HCT116 (cell line): Measurements from ENCODE around the gene HECTD2. TPM values are rescaled to one million over a fixed set of nuclear protein-coding genes. Genes with fewer than 3 reads are reported as not detected.

ENCODE experiments used
- ATAC-seq: fragments of 200-7000 bp; cut with Tn5 transposase; 2 replicates; pipeline ENCODE4 v1.9.1; 2020; ENCODE audit warnings: mild to moderate bottlenecking, moderate library complexity
- BruUV-seq: library from RNA; stranded (reverse); fragments of 400-500 nt; replicated peaks from 2 replicates; lab custom pipeline; 2021; lab: Mats Ljungman, UMichigan
- CTCF ChIA-PET: fragments of 300-600 bp; sonication (Branson Sonifier 250); formaldehyde crosslinking; loops from one replicate; lab custom pipeline; 2021; ENCODE audit warnings: antibody characterized with exemption; lab: Charles Lee
- POLR2A ChIA-PET: fragments of 300-600, 350-600 bp; sonication (Branson Sonifier 250); formaldehyde crosslinking; loops from one replicate; lab custom pipeline; 2021; ENCODE audit warnings: antibody characterized with exemption; lab: Charles Lee
- RAD21 ChIA-PET, 2 experiments: fragments of 300-600 bp; sonication (Branson Sonifier 250); formaldehyde crosslinking; loops; one replicate each; lab custom pipeline; 2023; ENCODE audit warnings: low total read pairs in 2 of 2; ENCODE audit not compliant: uncharacterized antibody in 2 of 2, unreplicated experiment in 2 of 2, low non-redundant PET in 1 of 2; lab: Charles Lee
- DNase-seq: peaks from one replicate; pipeline ENCODE4 v3.0.0-alpha.2; 2010; ENCODE audit warnings: low read depth, low spot score
- H2AFZ ChIP-seq: fragments of 200-600 bp; shearing (Covaris generic), sonication (generic); 2 replicates; pipeline ENCODE4 v1.6.1; 2017; ENCODE audit warnings: low read depth, mixed run types, mixed read lengths, antibody characterized with exemption, low read length; ENCODE audit not compliant: poor library complexity, severe bottlenecking
- H3K27ac ChIP-seq: 2 replicates; pipeline ENCODE4 v1.5.1; 2012; ENCODE audit warnings: low read depth, low read length
- H3K27me3 ChIP-seq: fragments of 200-600 bp; sonication (generic); 2 replicates; pipeline ENCODE4 v1.6.1; 2016; ENCODE audit warnings: mixed run types, low read length, mixed read lengths; ENCODE audit not compliant: insufficient read depth
- H3K36me3 ChIP-seq, 2 experiments: fragments of 200-500 bp in 1 of 2; fragments of 200-600 bp in 1 of 2; sonication (Bioruptor generic) in 1 of 2; sonication (generic) in 1 of 2; 2 replicates each; pipeline versions ENCODE4 v1.5.1 to v1.6.1; 2014 to 2016; ENCODE audit warnings: low read length in 2 of 2, inconsistent platforms in 1 of 2, mixed read lengths in 1 of 2, mixed run types in 1 of 2; ENCODE audit not compliant: insufficient read depth in 2 of 2, control insufficient read depth in 1 of 2
- H3K4me1 ChIP-seq, 2 experiments: fragments of 200-600 bp in 1 of 2; sonication (generic) in 1 of 2; 2 replicates each; pipeline versions ENCODE4 v1.5.1 to v1.6.1; 2012 to 2017; ENCODE audit warnings: low read length in 2 of 2, inconsistent platforms in 1 of 2, mild to moderate bottlenecking in 1 of 2, mixed read lengths in 1 of 2, mixed run types in 1 of 2, moderate library complexity in 1 of 2; ENCODE audit not compliant: insufficient read depth in 2 of 2, control insufficient read depth in 1 of 2
- H3K4me2 ChIP-seq: fragments of 200-600 bp; sonication (generic); 2 replicates; pipeline ENCODE4 v1.6.1; 2017; ENCODE audit warnings: mixed run types, low read length, mixed read lengths
- H3K4me3 ChIP-seq, 2 experiments: fragments of 200-600 bp in 1 of 2; sonication (generic) in 1 of 2; replicated peaks in 1 of 2; 2 replicates each; pipeline ENCODE4 v1.5.1; 2011 to 2016; ENCODE audit warnings: low read length in 2 of 2, control low read depth in 1 of 2, low read depth in 1 of 2, mild to moderate bottlenecking in 1 of 2, mixed read lengths in 1 of 2, mixed run types in 1 of 2
- H3K79me2 ChIP-seq: fragments of 200-600 bp; sonication (generic); 2 replicates; pipeline ENCODE4 v1.6.1; 2017; ENCODE audit warnings: mild to moderate bottlenecking, mixed run types, low read length, moderate library complexity, mixed read lengths; ENCODE audit not compliant: insufficient read depth
- H3K9ac ChIP-seq: fragments of 200-600 bp; sonication (generic); 2 replicates; pipeline ENCODE4 v1.6.1; 2016; ENCODE audit warnings: low read length, mixed read lengths
- H3K9me2 ChIP-seq: fragments of 200-600 bp; sonication (generic), shearing (Covaris generic); 2 replicates; pipeline ENCODE4 v1.6.1; 2017; ENCODE audit warnings: mixed run types, mild to moderate bottlenecking, moderate library complexity; ENCODE audit not compliant: insufficient read depth
- H3K9me3 ChIP-seq, 2 experiments: fragments of 200-500 bp in 1 of 2; fragments of 200-600 bp in 1 of 2; sonication (Bioruptor generic) in 1 of 2; sonication (generic) in 1 of 2; 2 replicates each; pipeline ENCODE4 v1.6.1; 2014 to 2017; ENCODE audit warnings: low read length in 2 of 2, mixed read lengths in 2 of 2, inconsistent platforms in 1 of 2, low read depth in 1 of 2, mild to moderate bottlenecking in 1 of 2, mixed run types in 1 of 2, moderate library complexity in 1 of 2; ENCODE audit not compliant: control insufficient read depth in 1 of 2, insufficient read depth in 1 of 2
- H4K20me1 ChIP-seq: fragments of 200-600 bp; sonication (generic), shearing (Covaris generic); 2 replicates; pipeline ENCODE4 v1.6.1; 2017; ENCODE audit warnings: mixed run types, mild to moderate bottlenecking, moderate library complexity; ENCODE audit not compliant: insufficient read depth
- CBX3 ChIP-seq: IDR thresholded peaks from 2 replicates; pipeline ENCODE4 v1.6.1; 2012; ENCODE audit warnings: low read depth
- CEBPB ChIP-seq: IDR thresholded peaks from 2 replicates; pipeline ENCODE4 v1.6.1; 2012; ENCODE audit warnings: low read depth
- EGR1 ChIP-seq: IDR thresholded peaks from 2 replicates; pipeline ENCODE4 v1.6.1; 2012; ENCODE audit warnings: low read depth
- ELF1 ChIP-seq: IDR thresholded peaks from 2 replicates; pipeline ENCODE4 v1.6.1; 2012; ENCODE audit warnings: low read depth, borderline replicate concordance
- EZH2 ChIP-seq: fragments of 200-600 bp; sonication (generic); IDR thresholded peaks from 2 replicates; pipeline ENCODE4 v1.6.1; 2017; ENCODE audit warnings: antibody characterized with exemption, mixed run types
- FOSL1 ChIP-seq: IDR thresholded peaks from 2 replicates; pipeline ENCODE4 v1.6.1; 2012; ENCODE audit warnings: low read depth
- JUND ChIP-seq: IDR thresholded peaks from 2 replicates; pipeline ENCODE4 v1.6.1; 2012
- POLR2A ChIP-seq: IDR thresholded peaks from 2 replicates; pipeline ENCODE4 v1.7.0; 2011; ENCODE audit warnings: borderline replicate concordance; ENCODE audit not compliant: insufficient read depth, insufficient read length; ENCODE audit errors: extremely low read depth
- RAD21 ChIP-seq: IDR thresholded peaks from 2 replicates; pipeline ENCODE4 v1.6.1; 2012; ENCODE audit warnings: low read depth, mild to moderate bottlenecking
- SIN3A ChIP-seq: IDR thresholded peaks from 2 replicates; pipeline ENCODE4 v1.6.1; 2012; ENCODE audit warnings: low read depth
- SP1 ChIP-seq: IDR thresholded peaks from 2 replicates; pipeline ENCODE4 v1.6.1; 2012; ENCODE audit warnings: low read depth
- SRF ChIP-seq: IDR thresholded peaks from 2 replicates; pipeline ENCODE4 v1.6.1; 2012; ENCODE audit warnings: low read depth
- TCF7L2 ChIP-seq: IDR thresholded peaks from 2 replicates; pipeline ENCODE4 v1.7.0; 2011; ENCODE audit warnings: borderline replicate concordance, inconsistent platforms; ENCODE audit not compliant: insufficient read depth, insufficient read length; ENCODE audit errors: extremely low read depth
- YY1 ChIP-seq: IDR thresholded peaks from 2 replicates; pipeline ENCODE4 v1.6.1; 2011; ENCODE audit warnings: low read length, low read depth, moderate library complexity, mild to moderate bottlenecking; ENCODE audit not compliant: insufficient replicate concordance; ENCODE audit errors: extremely low read depth
- ZFX ChIP-seq: fragments of 450-650 bp; IDR thresholded peaks from 2 replicates; pipeline ENCODE4 v1.6.1; 2017
- ZNF274 ChIP-seq: fragments of 200-500 bp; sonication (Bioruptor generic); IDR thresholded peaks from 2 replicates; pipeline ENCODE4 v1.6.1; 2014; ENCODE audit warnings: mild to moderate bottlenecking, low read depth, low read length, inconsistent platforms
- intact Hi-C: fragments of 100-400 bp; cut with micrococcal nuclease; formaldehyde crosslinking; loops from 2 replicates; pipeline ENCODE4 v1.10.0; 2022
- total RNA-seq: library from RNA; stranded (reverse); gene quantifications from one replicate; pipeline ENCODE4 v1.2.1, GENCODE V29; 2021; ENCODE audit not compliant: unreplicated experiment
- TF ChIP-seq, protein P1 (sequence below): IDR thresholded peaks from 2 replicates; pipeline ENCODE4 v1.6.1; 2012; ENCODE audit warnings: low read depth
- TF ChIP-seq, protein P2 (sequence below): IDR thresholded peaks from 2 replicates; pipeline ENCODE4 v1.6.1; 2012
- TF ChIP-seq, protein P3 (sequence below): IDR thresholded peaks from 2 replicates; pipeline ENCODE4 v1.6.1; 2012
- TF ChIP-seq, protein P4 (sequence below): IDR thresholded peaks from 2 replicates; pipeline ENCODE4 v1.6.1; 2011; ENCODE audit warnings: mild to moderate bottlenecking, low read length, moderate library complexity; ENCODE audit not compliant: insufficient replicate concordance; ENCODE audit errors: extremely low read depth

The HECTD2 gene
- total RNA-seq, 1 experiment from 2014 or later, result 3.0 TPM

DNA sequence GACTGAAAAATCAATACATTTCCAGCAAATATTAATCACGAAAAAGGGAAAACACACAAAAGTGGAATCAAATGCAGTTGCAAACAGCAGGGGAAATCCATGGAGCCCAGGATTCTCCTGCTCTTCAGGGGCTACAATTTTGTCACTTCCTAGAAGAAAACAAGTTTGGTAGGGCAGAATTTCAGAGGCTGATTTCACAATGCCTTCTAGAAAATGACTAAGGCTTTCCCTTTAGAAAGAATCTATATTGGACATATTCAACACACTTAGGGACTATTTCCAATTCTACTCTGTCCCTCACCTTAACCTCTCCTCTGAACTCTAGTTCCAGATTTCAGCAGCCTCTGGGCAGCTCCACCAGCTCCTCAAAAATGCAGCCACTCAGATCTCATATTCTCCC is 111.3 kb downstream of the HECTD2 start:
- BruUV-seq, result no TSS peak
- Histone ChIP-seq H3K79me2 (no peaks in the 10 kb centered on the region), H3K4me3 (no peak overlapping the region), H3K27me3 (no peaks in the 10 kb centered on the region)
- RAD21 ChIA-PET, result no interaction called here
- TF ChIP-seq, protein P1, sequence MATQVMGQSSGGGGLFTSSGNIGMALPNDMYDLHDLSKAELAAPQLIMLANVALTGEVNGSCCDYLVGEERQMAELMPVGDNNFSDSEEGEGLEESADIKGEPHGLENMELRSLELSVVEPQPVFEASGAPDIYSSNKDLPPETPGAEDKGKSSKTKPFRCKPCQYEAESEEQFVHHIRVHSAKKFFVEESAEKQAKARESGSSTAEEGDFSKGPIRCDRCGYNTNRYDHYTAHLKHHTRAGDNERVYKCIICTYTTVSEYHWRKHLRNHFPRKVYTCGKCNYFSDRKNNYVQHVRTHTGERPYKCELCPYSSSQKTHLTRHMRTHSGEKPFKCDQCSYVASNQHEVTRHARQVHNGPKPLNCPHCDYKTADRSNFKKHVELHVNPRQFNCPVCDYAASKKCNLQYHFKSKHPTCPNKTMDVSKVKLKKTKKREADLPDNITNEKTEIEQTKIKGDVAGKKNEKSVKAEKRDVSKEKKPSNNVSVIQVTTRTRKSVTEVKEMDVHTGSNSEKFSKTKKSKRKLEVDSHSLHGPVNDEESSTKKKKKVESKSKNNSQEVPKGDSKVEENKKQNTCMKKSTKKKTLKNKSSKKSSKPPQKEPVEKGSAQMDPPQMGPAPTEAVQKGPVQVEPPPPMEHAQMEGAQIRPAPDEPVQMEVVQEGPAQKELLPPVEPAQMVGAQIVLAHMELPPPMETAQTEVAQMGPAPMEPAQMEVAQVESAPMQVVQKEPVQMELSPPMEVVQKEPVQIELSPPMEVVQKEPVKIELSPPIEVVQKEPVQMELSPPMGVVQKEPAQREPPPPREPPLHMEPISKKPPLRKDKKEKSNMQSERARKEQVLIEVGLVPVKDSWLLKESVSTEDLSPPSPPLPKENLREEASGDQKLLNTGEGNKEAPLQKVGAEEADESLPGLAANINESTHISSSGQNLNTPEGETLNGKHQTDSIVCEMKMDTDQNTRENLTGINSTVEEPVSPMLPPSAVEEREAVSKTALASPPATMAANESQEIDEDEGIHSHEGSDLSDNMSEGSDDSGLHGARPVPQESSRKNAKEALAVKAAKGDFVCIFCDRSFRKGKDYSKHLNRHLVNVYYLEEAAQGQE, result no peak
- TF ChIP-seq ZFX (no peak), EZH2 (no peak), SP1 (no peak), CEBPB (no peak), FOSL1 (no peak), POLR2A (no peak), TCF7L2 (no peak), SRF (no peak), CBX3 (no peak), YY1 (no peak), ELF1 (no peak), EGR1 (no peak), SIN3A (no peak), RAD21 (no peak), JUND (no peak), ZNF274 (no peak)
- TF ChIP-seq, protein P2, sequence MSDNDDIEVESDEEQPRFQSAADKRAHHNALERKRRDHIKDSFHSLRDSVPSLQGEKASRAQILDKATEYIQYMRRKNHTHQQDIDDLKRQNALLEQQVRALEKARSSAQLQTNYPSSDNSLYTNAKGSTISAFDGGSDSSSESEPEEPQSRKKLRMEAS, result no peak
- TF ChIP-seq, protein P3, sequence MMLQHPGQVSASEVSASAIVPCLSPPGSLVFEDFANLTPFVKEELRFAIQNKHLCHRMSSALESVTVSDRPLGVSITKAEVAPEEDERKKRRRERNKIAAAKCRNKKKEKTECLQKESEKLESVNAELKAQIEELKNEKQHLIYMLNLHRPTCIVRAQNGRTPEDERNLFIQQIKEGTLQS, result no peak
- TF ChIP-seq, protein P4, sequence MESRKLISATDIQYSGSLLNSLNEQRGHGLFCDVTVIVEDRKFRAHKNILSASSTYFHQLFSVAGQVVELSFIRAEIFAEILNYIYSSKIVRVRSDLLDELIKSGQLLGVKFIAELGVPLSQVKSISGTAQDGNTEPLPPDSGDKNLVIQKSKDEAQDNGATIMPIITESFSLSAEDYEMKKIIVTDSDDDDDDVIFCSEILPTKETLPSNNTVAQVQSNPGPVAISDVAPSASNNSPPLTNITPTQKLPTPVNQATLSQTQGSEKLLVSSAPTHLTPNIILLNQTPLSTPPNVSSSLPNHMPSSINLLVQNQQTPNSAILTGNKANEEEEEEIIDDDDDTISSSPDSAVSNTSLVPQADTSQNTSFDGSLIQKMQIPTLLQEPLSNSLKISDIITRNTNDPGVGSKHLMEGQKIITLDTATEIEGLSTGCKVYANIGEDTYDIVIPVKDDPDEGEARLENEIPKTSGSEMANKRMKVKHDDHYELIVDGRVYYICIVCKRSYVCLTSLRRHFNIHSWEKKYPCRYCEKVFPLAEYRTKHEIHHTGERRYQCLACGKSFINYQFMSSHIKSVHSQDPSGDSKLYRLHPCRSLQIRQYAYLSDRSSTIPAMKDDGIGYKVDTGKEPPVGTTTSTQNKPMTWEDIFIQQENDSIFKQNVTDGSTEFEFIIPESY, result no peak
- TF ChIP-seq, all 23 proteins: peak for 0
- Histone ChIP-seq H3K9me3 (no peaks in the 10 kb centered on the region), H3K4me1 (no peaks in the 10 kb centered on the region), H4K20me1 (no peaks in the 10 kb centered on the region), H3K4me2 (no peak overlapping the region), H3K9ac (no peak overlapping the region), H3K36me3 (no peaks in the 10 kb centered on the region), H3K27ac (no peak overlapping the region), H3K9me2 (no peaks in the 10 kb centered on the region), H2AFZ (no peak overlapping the region)
- ATAC-seq (no peak), DNase-seq (no peak)
- ChIA-PET CTCF (no interaction called here), POLR2A (no interaction called here)
- intact Hi-C loops, result no loop called here
